ENCODE measurements around the gene ONECUT3.

The ONECUT3 gene

DNA sequence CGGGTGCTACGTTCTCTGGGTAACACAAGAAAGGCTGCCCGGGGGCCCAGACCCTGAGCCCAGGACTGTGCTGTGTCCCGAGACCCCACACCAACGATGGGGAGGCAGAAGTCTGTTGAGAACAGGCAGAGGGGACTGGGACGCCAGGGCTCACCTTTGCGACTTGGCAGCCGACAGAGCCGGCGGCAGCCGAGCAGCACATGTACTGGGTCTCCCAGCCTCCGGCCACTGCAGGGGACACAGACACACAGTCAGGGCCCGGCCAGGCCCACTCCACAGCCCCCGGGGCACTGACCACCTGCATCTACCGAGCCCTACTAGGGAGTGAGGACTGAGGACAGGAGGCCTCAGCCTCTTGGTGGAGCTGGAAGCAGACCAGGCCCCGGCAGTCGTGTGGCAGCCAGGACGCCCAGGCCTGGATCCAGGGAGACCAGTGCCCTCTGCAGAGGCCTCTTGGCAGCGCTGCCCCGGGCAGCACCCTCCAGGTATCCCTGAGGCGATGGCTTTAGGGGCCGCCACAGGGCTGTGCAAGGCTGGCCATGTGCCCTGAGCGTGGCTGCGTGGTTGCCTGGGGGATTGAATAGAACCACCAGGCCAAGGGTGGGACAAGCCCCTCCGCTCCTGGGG, 64.4 kb downstream of the ONECUT3 start:
- POLR2A ChIA-PET, result no interaction called here
- Histone ChIP-seq H3K4me1 (ENCODE audit: control insufficient read depth, insufficient read depth, low read length) (no peaks in the 10 kb centered on the region), H3K9me3 (ENCODE audit: control insufficient read depth, insufficient read depth, low read depth, low read length) (no peaks in the 10 kb centered on the region), H3K4me3 (ENCODE audit: low read depth, low read length) (no peak overlapping the region), H3K27ac (ENCODE audit: extremely low read depth, low read depth, low read length) (no peak overlapping the region), H3K36me3 (ENCODE audit: control insufficient read depth in 2 of 2, insufficient read depth in 1 of 2, low read length in 2 of 2) (peaks cover 7 to 73% of the 10 kb centered on the region in 2 experiments; a peak in 2 of 3 replicates)
- TF ChIP-seq ZNF776 (tag by site-specific recombination; IDR thresholded peaks at IDR 0.05; ENCODE audit: borderline replicate concordance), result no peak
- TF ChIP-seq, protein P1, sequence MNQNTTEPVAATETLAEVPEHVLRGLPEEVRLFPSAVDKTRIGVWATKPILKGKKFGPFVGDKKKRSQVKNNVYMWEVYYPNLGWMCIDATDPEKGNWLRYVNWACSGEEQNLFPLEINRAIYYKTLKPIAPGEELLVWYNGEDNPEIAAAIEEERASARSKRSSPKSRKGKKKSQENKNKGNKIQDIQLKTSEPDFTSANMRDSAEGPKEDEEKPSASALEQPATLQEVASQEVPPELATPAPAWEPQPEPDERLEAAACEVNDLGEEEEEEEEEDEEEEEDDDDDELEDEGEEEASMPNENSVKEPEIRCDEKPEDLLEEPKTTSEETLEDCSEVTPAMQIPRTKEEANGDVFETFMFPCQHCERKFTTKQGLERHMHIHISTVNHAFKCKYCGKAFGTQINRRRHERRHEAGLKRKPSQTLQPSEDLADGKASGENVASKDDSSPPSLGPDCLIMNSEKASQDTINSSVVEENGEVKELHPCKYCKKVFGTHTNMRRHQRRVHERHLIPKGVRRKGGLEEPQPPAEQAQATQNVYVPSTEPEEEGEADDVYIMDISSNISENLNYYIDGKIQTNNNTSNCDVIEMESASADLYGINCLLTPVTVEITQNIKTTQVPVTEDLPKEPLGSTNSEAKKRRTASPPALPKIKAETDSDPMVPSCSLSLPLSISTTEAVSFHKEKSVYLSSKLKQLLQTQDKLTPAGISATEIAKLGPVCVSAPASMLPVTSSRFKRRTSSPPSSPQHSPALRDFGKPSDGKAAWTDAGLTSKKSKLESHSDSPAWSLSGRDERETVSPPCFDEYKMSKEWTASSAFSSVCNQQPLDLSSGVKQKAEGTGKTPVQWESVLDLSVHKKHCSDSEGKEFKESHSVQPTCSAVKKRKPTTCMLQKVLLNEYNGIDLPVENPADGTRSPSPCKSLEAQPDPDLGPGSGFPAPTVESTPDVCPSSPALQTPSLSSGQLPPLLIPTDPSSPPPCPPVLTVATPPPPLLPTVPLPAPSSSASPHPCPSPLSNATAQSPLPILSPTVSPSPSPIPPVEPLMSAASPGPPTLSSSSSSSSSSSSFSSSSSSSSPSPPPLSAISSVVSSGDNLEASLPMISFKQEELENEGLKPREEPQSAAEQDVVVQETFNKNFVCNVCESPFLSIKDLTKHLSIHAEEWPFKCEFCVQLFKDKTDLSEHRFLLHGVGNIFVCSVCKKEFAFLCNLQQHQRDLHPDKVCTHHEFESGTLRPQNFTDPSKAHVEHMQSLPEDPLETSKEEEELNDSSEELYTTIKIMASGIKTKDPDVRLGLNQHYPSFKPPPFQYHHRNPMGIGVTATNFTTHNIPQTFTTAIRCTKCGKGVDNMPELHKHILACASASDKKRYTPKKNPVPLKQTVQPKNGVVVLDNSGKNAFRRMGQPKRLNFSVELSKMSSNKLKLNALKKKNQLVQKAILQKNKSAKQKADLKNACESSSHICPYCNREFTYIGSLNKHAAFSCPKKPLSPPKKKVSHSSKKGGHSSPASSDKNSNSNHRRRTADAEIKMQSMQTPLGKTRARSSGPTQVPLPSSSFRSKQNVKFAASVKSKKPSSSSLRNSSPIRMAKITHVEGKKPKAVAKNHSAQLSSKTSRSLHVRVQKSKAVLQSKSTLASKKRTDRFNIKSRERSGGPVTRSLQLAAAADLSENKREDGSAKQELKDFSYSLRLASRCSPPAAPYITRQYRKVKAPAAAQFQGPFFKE (tag by site-specific recombination; IDR thresholded peaks at IDR 0.05; ENCODE audit: borderline replicate concordance), result no peak
- TF ChIP-seq, protein P2, sequence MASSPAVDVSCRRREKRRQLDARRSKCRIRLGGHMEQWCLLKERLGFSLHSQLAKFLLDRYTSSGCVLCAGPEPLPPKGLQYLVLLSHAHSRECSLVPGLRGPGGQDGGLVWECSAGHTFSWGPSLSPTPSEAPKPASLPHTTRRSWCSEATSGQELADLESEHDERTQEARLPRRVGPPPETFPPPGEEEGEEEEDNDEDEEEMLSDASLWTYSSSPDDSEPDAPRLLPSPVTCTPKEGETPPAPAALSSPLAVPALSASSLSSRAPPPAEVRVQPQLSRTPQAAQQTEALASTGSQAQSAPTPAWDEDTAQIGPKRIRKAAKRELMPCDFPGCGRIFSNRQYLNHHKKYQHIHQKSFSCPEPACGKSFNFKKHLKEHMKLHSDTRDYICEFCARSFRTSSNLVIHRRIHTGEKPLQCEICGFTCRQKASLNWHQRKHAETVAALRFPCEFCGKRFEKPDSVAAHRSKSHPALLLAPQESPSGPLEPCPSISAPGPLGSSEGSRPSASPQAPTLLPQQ (tag by site-specific recombination; IDR thresholded peaks at IDR 0.05), result no peak
- no peak for TF ChIP-seq ZNF169 (tag by site-specific recombination; IDR thresholded peaks at IDR 0.05)
- TF ChIP-seq ZNF843 (tag by site-specific recombination; IDR thresholded peaks at IDR 0.05), result no peak
- TF ChIP-seq ZNF621 (tag by site-specific recombination; IDR thresholded peaks at IDR 0.05), result no peak
- no peak for TF ChIP-seq EGR2 (tag by site-specific recombination; IDR thresholded peaks at IDR 0.05; ENCODE audit: low read depth)
- no peak for TF ChIP-seq ZNF10 (tag by site-specific recombination; IDR thresholded peaks at IDR 0.05)
- no peak for TF ChIP-seq KLF16 (tag by site-specific recombination; IDR thresholded peaks at IDR 0.05)
- TF ChIP-seq, protein P3, sequence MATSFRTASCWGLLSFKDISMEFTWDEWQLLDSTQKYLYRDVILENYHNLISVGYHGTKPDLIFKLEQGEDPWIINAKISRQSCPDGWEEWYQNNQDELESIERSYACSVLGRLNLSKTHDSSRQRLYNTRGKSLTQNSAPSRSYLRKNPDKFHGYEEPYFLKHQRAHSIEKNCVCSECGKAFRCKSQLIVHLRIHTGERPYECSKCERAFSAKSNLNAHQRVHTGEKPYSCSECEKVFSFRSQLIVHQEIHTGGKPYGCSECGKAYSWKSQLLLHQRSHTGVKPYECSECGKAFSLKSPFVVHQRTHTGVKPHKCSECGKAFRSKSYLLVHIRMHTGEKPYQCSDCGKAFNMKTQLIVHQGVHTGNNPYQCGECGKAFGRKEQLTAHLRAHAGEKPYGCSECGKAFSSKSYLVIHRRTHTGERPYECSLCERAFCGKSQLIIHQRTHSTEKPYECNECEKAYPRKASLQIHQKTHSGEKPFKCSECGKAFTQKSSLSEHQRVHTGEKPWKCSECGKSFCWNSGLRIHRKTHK (tag by site-specific recombination; IDR thresholded peaks at IDR 0.05), result no peak
- no peak for TF ChIP-seq ZNF561 (tag by site-specific recombination; IDR thresholded peaks at IDR 0.05; ENCODE audit: borderline replicate concordance)
- TF ChIP-seq, protein P4, sequence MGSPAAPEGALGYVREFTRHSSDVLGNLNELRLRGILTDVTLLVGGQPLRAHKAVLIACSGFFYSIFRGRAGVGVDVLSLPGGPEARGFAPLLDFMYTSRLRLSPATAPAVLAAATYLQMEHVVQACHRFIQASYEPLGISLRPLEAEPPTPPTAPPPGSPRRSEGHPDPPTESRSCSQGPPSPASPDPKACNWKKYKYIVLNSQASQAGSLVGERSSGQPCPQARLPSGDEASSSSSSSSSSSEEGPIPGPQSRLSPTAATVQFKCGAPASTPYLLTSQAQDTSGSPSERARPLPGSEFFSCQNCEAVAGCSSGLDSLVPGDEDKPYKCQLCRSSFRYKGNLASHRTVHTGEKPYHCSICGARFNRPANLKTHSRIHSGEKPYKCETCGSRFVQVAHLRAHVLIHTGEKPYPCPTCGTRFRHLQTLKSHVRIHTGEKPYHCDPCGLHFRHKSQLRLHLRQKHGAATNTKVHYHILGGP (tag by site-specific recombination; IDR thresholded peaks at IDR 0.05), result no peak
- TF ChIP-seq, protein P5, sequence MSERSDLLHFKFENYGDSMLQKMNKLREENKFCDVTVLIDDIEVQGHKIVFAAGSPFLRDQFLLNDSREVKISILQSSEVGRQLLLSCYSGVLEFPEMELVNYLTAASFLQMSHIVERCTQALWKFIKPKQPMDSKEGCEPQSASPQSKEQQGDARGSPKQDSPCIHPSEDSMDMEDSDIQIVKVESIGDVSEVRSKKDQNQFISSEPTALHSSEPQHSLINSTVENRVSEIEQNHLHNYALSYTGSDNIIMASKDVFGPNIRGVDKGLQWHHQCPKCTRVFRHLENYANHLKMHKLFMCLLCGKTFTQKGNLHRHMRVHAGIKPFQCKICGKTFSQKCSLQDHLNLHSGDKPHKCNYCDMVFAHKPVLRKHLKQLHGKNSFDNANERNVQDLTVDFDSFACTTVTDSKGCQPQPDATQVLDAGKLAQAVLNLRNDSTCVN (tag by site-specific recombination; optimal IDR thresholded peaks at IDR 0.05), result no peak
- TF ChIP-seq, protein P6, sequence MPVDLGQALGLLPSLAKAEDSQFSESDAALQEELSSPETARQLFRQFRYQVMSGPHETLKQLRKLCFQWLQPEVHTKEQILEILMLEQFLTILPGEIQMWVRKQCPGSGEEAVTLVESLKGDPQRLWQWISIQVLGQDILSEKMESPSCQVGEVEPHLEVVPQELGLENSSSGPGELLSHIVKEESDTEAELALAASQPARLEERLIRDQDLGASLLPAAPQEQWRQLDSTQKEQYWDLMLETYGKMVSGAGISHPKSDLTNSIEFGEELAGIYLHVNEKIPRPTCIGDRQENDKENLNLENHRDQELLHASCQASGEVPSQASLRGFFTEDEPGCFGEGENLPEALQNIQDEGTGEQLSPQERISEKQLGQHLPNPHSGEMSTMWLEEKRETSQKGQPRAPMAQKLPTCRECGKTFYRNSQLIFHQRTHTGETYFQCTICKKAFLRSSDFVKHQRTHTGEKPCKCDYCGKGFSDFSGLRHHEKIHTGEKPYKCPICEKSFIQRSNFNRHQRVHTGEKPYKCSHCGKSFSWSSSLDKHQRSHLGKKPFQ (tag by site-specific recombination; IDR thresholded peaks at IDR 0.05), result no peak
- TF ChIP-seq, protein P7, sequence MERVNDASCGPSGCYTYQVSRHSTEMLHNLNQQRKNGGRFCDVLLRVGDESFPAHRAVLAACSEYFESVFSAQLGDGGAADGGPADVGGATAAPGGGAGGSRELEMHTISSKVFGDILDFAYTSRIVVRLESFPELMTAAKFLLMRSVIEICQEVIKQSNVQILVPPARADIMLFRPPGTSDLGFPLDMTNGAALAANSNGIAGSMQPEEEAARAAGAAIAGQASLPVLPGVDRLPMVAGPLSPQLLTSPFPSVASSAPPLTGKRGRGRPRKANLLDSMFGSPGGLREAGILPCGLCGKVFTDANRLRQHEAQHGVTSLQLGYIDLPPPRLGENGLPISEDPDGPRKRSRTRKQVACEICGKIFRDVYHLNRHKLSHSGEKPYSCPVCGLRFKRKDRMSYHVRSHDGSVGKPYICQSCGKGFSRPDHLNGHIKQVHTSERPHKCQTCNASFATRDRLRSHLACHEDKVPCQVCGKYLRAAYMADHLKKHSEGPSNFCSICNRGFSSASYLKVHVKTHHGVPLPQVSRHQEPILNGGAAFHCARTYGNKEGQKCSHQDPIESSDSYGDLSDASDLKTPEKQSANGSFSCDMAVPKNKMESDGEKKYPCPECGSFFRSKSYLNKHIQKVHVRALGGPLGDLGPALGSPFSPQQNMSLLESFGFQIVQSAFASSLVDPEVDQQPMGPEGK (tag by site-specific recombination; IDR thresholded peaks at IDR 0.05), result no peak
- no peak for TF ChIP-seq ZNF626 (tag by site-specific recombination; IDR thresholded peaks at IDR 0.05)
- CTCF ChIA-PET, result no interaction called here

Data from HEK293 (cell line).